Kidney (tissue), 14 donors: Measurements from ENCODE around the gene PCDHGA8. TPM values are rescaled to one million over a fixed set of nuclear protein-coding genes. Genes with fewer than 3 reads are reported as not detected.

Source experiments
- DNase-seq, 5 donors: peaks; one replicate each; pipeline ENCODE4 v3.0.0-alpha.2; 2013 to 2020
- FAIRE-seq: peaks from 2 replicates; lab custom pipeline; 2012; peaks lifted over from hg19 to GRCh38; lab: Jason Lieb, UNC
- H3K27ac ChIP-seq, 2 donors: one replicate each; pipeline ENCODE4 v1.7.0; 2013; ENCODE audit warnings: low read depth in 2 of 2, low read length in 2 of 2, inconsistent platforms in 1 of 2
- H3K27me3 ChIP-seq: one replicate; pipeline ENCODE4 v1.7.1; 2013; ENCODE audit warnings: low read length, inconsistent platforms; ENCODE audit not compliant: control insufficient read depth, insufficient read depth
- H3K36me3 ChIP-seq, 3 donors: one replicate each; pipeline versions ENCODE4 v1.7.0 to v1.7.1; 2013; ENCODE audit warnings: low read length in 3 of 3, control low read depth in 1 of 3, inconsistent platforms in 1 of 3; ENCODE audit not compliant: insufficient read depth in 3 of 3, control insufficient read depth in 2 of 3
- H3K4me1 ChIP-seq, 3 donors: one replicate each; pipeline versions ENCODE4 v1.7.0 to v1.7.1; 2013; ENCODE audit warnings: low read length in 3 of 3, inconsistent platforms in 1 of 3, low read depth in 1 of 3; ENCODE audit not compliant: control insufficient read depth in 2 of 3, insufficient read depth in 2 of 3
- H3K4me3 ChIP-seq, 3 donors: one replicate each; pipeline versions ENCODE4 v1.7.0 to v1.8.1; 2013; ENCODE audit warnings: low read length in 3 of 3, control low read depth in 1 of 3, inconsistent platforms in 1 of 3
- H3K9ac ChIP-seq, 3 donors: one replicate each; pipeline versions ENCODE4 v1.7.0 to v1.7.1; 2013; ENCODE audit warnings: low read length in 3 of 3, control low read depth in 1 of 3, inconsistent platforms in 1 of 3
- H3K9me3 ChIP-seq, 3 donors: one replicate each; pipeline versions ENCODE4 v1.7.0 to v1.7.1; 2013; ENCODE audit warnings: low read length in 3 of 3, control low read depth in 1 of 3, inconsistent platforms in 1 of 3; ENCODE audit not compliant: control insufficient read depth in 2 of 3, insufficient read depth in 1 of 3
- CTCF ChIP-seq: IDR thresholded peaks from 3 replicates; pipeline ENCODE4 v1.5.1; 2012; ENCODE audit warnings: mild to moderate bottlenecking, moderate library complexity, borderline replicate concordance; ENCODE audit not compliant: insufficient read depth; ENCODE audit errors: extremely low read depth
- intact Hi-C: fragments of 100-400 bp; cut with DNase I; formaldehyde crosslinking; loops from one replicate; pipeline ENCODE4 v1.11.1; 2022
- polyA plus RNA-seq: library from polyadenylated mRNA; stranded (reverse); fragments of 350-450 nt; fragmentation: Illumina TruSeq; extraction: RNeasy Lipid Tissue Mini Kit (QIAGEN cat#74804); gene quantifications from one replicate; pipeline ENCODE4 v1.2.3, GENCODE V29; 2014; ENCODE audit warnings: low read depth, low replicate concordance; ENCODE audit not compliant: insufficient read depth
- total RNA-seq: library from RNA; stranded (reverse); fragmentation: NEBNext Ultra II Directional; extraction: Animal tissue kit (Norgen Biotek cat#: 25700); gene quantifications from one replicate; pipeline ENCODE4 v1.2.1, GENCODE V29; 2021
- donor health status: control.
- donor health status: control.
- donor health status: control.
- donor health status: control.
- donor health status: control.
- donor health status: DM: yes; HTN: yes; CAD: no.
- donor health status: Normal renal cell carcinoma (clear cell type).

PCDHGA8 gene
- total and polyA plus RNA-seq, 2 donors from 2014 or later, result 0.09 to 1.8 TPM

GRCh38 chr5:141440341-141440740 lies 47.9 kb downstream of the PCDHGA8 start:
- no peaks in the 10 kb centered on the region for H3K36me3 ChIP-seq
- H3K27ac ChIP-seq, result no peak overlapping the region
- DNase-seq (no peak), FAIRE-seq (no peak)
- no peaks in the 10 kb centered on the region for H3K27me3 ChIP-seq
- no peak for TF ChIP-seq CTCF
- H3K4me1 ChIP-seq, result no peaks in the 10 kb centered on the region
- intact Hi-C loops, result no loop called here
- H3K9ac ChIP-seq, result no peak overlapping the region
- peaks cover 3 to 31% (median 11%) of the 10 kb centered on the region in 3 donors for H3K9me3 ChIP-seq
- no peak overlapping the region for H3K4me3 ChIP-seq

DNA sequence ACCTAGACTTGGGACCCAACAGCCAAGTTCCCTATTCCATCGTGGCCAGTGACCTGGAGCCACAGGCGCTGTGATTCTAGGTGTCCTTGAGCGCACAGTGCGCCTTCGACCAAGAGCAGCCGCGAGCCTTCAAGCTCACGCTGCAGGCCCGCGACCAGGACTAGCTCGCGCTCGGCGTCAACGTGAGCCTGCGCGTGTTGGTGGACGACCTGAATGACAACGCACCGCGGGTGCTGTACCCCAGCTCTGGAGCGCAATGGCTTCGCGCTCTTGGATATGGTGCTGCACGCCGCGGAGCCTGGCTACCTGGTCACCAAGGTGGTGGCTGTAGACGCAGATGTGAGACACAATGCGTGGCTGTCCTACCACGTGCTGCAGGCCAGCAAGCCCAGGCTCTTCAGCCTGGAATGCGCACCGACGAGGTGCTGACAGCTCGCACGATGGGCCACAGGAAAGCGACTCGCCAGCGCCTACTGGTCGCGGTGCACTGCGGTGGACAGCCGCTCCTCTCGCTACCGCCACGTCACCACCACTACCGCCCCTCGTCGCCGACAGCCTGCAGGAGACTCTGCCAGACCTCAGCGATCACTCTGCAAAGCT lies 49.2 kb downstream of the PCDHGA8 start:
- Histone ChIP-seq H3K27ac (no peak overlapping the region), H3K27me3 (no peaks in the 10 kb centered on the region), H3K4me1 (no peaks in the 10 kb centered on the region), H3K9me3 (peaks cover 3 to 23% (median 5%) of the 10 kb centered on the region in 3 donors), H3K36me3 (no peaks in the 10 kb centered on the region), H3K4me3 (no peak overlapping the region), H3K9ac (no peak overlapping the region)
- intact Hi-C loops, result no loop called here
- DNase-seq (no peak), FAIRE-seq (no peak)
- TF ChIP-seq CTCF, result no peak

Other genes with a start within 250 kb of the PCDHGA8 start
Only the 30 nearest of the 37 such genes appear.
- gene PCDHB9, start 205.5 kb upstream of the PCDHGA8 start, total RNA-seq, result 2.4 TPM
- 0.47 TPM for gene PCDHB9, start 205.5 kb upstream of the PCDHGA8 start, polyA plus RNA-seq
- gene PCDHB10, start 200.3 kb upstream of the PCDHGA8 start, total RNA-seq, result 2.3 TPM
- gene PCDHB10, start 200.3 kb upstream of the PCDHGA8 start, polyA plus RNA-seq, result 0.73 TPM
- gene PCDHB11, start 193.0 kb upstream of the PCDHGA8 start, total RNA-seq, result 4.3 TPM
- gene PCDHB11, start 193.0 kb upstream of the PCDHGA8 start, polyA plus RNA-seq, result 0.47 TPM
- 2.5 TPM for gene PCDHB12, start 183.9 kb upstream of the PCDHGA8 start, total RNA-seq
- gene PCDHB12, start 183.9 kb upstream of the PCDHGA8 start, polyA plus RNA-seq, result 0.77 TPM
- 5.9 TPM for gene PCDHB13, start 178.7 kb upstream of the PCDHGA8 start, total RNA-seq
- 0.86 TPM for gene PCDHB13, start 178.7 kb upstream of the PCDHGA8 start, polyA plus RNA-seq
- gene PCDHB14, start 169.3 kb upstream of the PCDHGA8 start, total RNA-seq, result 6.2 TPM
- 2.0 TPM for gene PCDHB14, start 169.3 kb upstream of the PCDHGA8 start, polyA plus RNA-seq
- gene PCDHB15, start 147.2 kb upstream of the PCDHGA8 start, total RNA-seq, result 6.0 TPM
- gene PCDHB15, start 147.2 kb upstream of the PCDHGA8 start, polyA plus RNA-seq, result 1.8 TPM
- 0.94 TPM for gene SLC25A2, start 88.6 kb upstream of the PCDHGA8 start, total RNA-seq
- gene SLC25A2, start 88.6 kb upstream of the PCDHGA8 start, polyA plus RNA-seq, result not detected
- gene TAF7, start 71.8 kb upstream of the PCDHGA8 start, total RNA-seq, result 73.5 TPM
- gene TAF7, start 71.8 kb upstream of the PCDHGA8 start, polyA plus RNA-seq, result 71.3 TPM
- 0.69 TPM for gene PCDHGA1, start 62.1 kb upstream of the PCDHGA8 start, total RNA-seq
- gene PCDHGA1, start 62.1 kb upstream of the PCDHGA8 start, polyA plus RNA-seq, result 0.19 TPM
- gene PCDHGA2, start 53.9 kb upstream of the PCDHGA8 start, total RNA-seq, result 4.7 TPM
- gene PCDHGA2, start 53.9 kb upstream of the PCDHGA8 start, polyA plus RNA-seq, result 0.73 TPM
- 4.0 TPM for gene PCDHGA3, start 48.8 kb upstream of the PCDHGA8 start, total RNA-seq
- gene PCDHGA3, start 48.8 kb upstream of the PCDHGA8 start, polyA plus RNA-seq, result 0.22 TPM
- 2.9 TPM for gene PCDHGB1, start 42.5 kb upstream of the PCDHGA8 start, total RNA-seq
- 0.37 TPM for gene PCDHGB1, start 42.5 kb upstream of the PCDHGA8 start, polyA plus RNA-seq
- gene PCDHGA4, start 37.6 kb upstream of the PCDHGA8 start, total RNA-seq, result 3.9 TPM
- 0.13 TPM for gene PCDHGA4, start 37.6 kb upstream of the PCDHGA8 start, polyA plus RNA-seq
- gene PCDHGB2, start 32.6 kb upstream of the PCDHGA8 start, total RNA-seq, result 4.0 TPM
- gene PCDHGB2, start 32.6 kb upstream of the PCDHGA8 start, polyA plus RNA-seq, result not detected
- gene PCDHGA5, start 28.5 kb upstream of the PCDHGA8 start, total RNA-seq, result 2.8 TPM
- gene PCDHGA5, start 28.5 kb upstream of the PCDHGA8 start, polyA plus RNA-seq, result not detected
- gene PCDHGB3, start 22.4 kb upstream of the PCDHGA8 start, total RNA-seq, result 4.4 TPM
- gene PCDHGB3, start 22.4 kb upstream of the PCDHGA8 start, polyA plus RNA-seq, result 0.15 TPM
- gene PCDHGA6, start 18.7 kb upstream of the PCDHGA8 start, total RNA-seq, result 7.2 TPM
- gene PCDHGA6, start 18.7 kb upstream of the PCDHGA8 start, polyA plus RNA-seq, result 0.34 TPM
- 4.1 TPM for gene PCDHGA7, start 9.9 kb upstream of the PCDHGA8 start, total RNA-seq
- gene PCDHGA7, start 9.9 kb upstream of the PCDHGA8 start, polyA plus RNA-seq, result 0.49 TPM
- 6.1 TPM for gene PCDHGB4, start 4.9 kb upstream of the PCDHGA8 start, total RNA-seq
- 1.0 TPM for gene PCDHGB4, start 4.9 kb upstream of the PCDHGA8 start, polyA plus RNA-seq
- gene PCDHGB5, start 5.3 kb downstream of the PCDHGA8 start, total RNA-seq, result 12.3 TPM
- 0.82 TPM for gene PCDHGB5, start 5.3 kb downstream of the PCDHGA8 start, polyA plus RNA-seq
- gene PCDHGA9, start 10.1 kb downstream of the PCDHGA8 start, total RNA-seq, result 7.6 TPM
- 0.54 TPM for gene PCDHGA9, start 10.1 kb downstream of the PCDHGA8 start, polyA plus RNA-seq
- 7.5 TPM for gene PCDHGB6, start 15.4 kb downstream of the PCDHGA8 start, total RNA-seq
- gene PCDHGB6, start 15.4 kb downstream of the PCDHGA8 start, polyA plus RNA-seq, result 0.22 TPM
- 5.1 TPM for gene PCDHGA10, start 20.4 kb downstream of the PCDHGA8 start, total RNA-seq
- 0.47 TPM for gene PCDHGA10, start 20.4 kb downstream of the PCDHGA8 start, polyA plus RNA-seq
- gene PCDHGB7, start 25.0 kb downstream of the PCDHGA8 start, total RNA-seq, result 15.1 TPM
- 1.0 TPM for gene PCDHGB7, start 25.0 kb downstream of the PCDHGA8 start, polyA plus RNA-seq
- gene PCDHGA11, start 28.4 kb downstream of the PCDHGA8 start, total RNA-seq, result 3.6 TPM
- gene PCDHGA11, start 28.4 kb downstream of the PCDHGA8 start, polyA plus RNA-seq, result 0.37 TPM
- 4.0 TPM for gene PCDHGA12, start 37.9 kb downstream of the PCDHGA8 start, total RNA-seq
- gene PCDHGA12, start 37.9 kb downstream of the PCDHGA8 start, polyA plus RNA-seq, result 0.24 TPM
- 51.5 TPM for gene PCDHGC3, start 83.3 kb downstream of the PCDHGA8 start, total RNA-seq
- 41.0 TPM for gene PCDHGC3, start 83.3 kb downstream of the PCDHGA8 start, polyA plus RNA-seq
- 1.5 TPM for gene PCDHGC4, start 92.4 kb downstream of the PCDHGA8 start, total RNA-seq
- not detected for gene PCDHGC4, start 92.4 kb downstream of the PCDHGA8 start, polyA plus RNA-seq
- gene PCDHGC5, start 96.4 kb downstream of the PCDHGA8 start, total RNA-seq, result 1.4 TPM
- not detected for gene PCDHGC5, start 96.4 kb downstream of the PCDHGA8 start, polyA plus RNA-seq